ENCODE results near the gene STAC3.
A peak's percentile ranks its signal among the peaks of the same experiment; 100 is the strongest.

STAC3 gene

DNA sequence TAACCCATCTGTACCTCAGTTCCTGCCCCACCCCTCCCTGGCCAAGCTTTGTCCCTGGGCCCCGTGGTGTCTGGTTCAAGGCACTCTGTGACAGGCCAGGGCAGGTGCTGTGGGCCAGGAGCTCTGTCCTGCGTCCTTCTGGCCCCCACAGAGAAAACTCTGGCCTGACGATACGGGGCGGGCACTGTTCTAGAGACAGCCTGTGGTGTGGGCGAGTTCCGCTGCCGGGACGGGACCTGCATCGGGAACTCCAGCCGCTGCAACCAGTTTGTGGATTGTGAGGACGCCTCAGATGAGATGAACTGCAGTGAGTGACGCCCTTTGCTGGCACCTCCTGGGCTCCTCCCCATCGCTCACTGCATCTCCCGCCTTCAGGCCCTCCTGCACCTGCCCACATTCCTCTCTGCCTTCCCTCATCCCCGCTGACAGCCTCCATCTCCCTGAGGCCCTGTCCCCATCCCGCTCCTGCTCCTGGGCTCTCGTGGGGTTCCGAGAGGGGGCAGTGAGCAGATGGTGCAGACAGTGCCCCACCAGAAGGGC lies 57.2 kb downstream of the STAC3 start:
- H3K36me3 ChIP-seq (ENCODE audit: control insufficient read depth in 1 of 2, insufficient read depth in 2 of 2, low read depth in 1 of 2, low read length in 2 of 2) = peaks cover 100% of the 10 kb centered on the region in 2 experiments
- no peaks in the 10 kb centered on the region for H3K9me3 ChIP-seq (ENCODE audit: control insufficient read depth, low read length)
- no peak overlapping the region for H3K14ac ChIP-seq (ENCODE audit: low read length in 2 of 2)
- 94% methylated on average over 19 of the region's 19 CpGs for WGBS
- H3K79me1 ChIP-seq (replicated peaks; ENCODE audit: low read length, poor library complexity, severe bottlenecking) = peaks cover 9% of the 10 kb centered on the region
- H3K4me1 ChIP-seq (ENCODE audit: control insufficient read depth, insufficient read depth, low read depth, low read length) = no peaks in the 10 kb centered on the region
- H3K23ac ChIP-seq (ENCODE audit: low read length in 2 of 2) = no peak overlapping the region
- H4K8ac ChIP-seq (ENCODE audit: low read length) = no peak overlapping the region
- no peak overlapping the region for H3K9ac ChIP-seq (ENCODE audit: low read length)
- no peaks in the 10 kb centered on the region for H3K27me3 ChIP-seq (ENCODE audit: control insufficient read depth in 1 of 2, insufficient read depth in 1 of 2, low read length in 2 of 2)
- DNase-seq = no peak
- no peak overlapping the region for H2BK5ac ChIP-seq (ENCODE audit: low read depth, low read length, poor library complexity, severe bottlenecking)
- H2BK12ac ChIP-seq (ENCODE audit: low read length in 2 of 2) = no peak overlapping the region
- no peak overlapping the region for H3K4ac ChIP-seq (ENCODE audit: low read depth in 1 of 2, low read length in 2 of 2)
- H2BK120ac ChIP-seq (ENCODE audit: low read depth, low read length) = no peak overlapping the region
- H2AFZ ChIP-seq (ENCODE audit: low read depth, low read length) = no peak overlapping the region
- no peak overlapping the region for H4K91ac ChIP-seq (ENCODE audit: low read length)
- H3K4me3 ChIP-seq (ENCODE audit: insufficient read depth in 1 of 2, low read depth in 1 of 2, low read length in 2 of 2) = no peak overlapping the region
- H3K18ac ChIP-seq (ENCODE audit: low read depth in 1 of 2, low read length in 2 of 2) = no peak overlapping the region
- no peak overlapping the region for H2AK5ac ChIP-seq (ENCODE audit: low read length, severe bottlenecking)
- no peak overlapping the region for H2BK15ac ChIP-seq (ENCODE audit: low read depth, poor library complexity, severe bottlenecking)
- no peak overlapping the region for H3K27ac ChIP-seq (ENCODE audit: low read length, poor library complexity, severe bottlenecking)
- H3K4me2 ChIP-seq (ENCODE audit: low read length, poor library complexity, severe bottlenecking) = no peak overlapping the region

Small RNAs within 50 kb of the gene (small RNA-seq; reads per million reads assigned to genes)
- gene MIR1228 (ENCODE audit: low read depth) = 22.4 reads per million, percentile 87 among the genes with 10 or more reads in this experiment

Measured in mesenchymal stem cell (in vitro differentiated cells and primary cell).